Neuronal stem cell (in vitro differentiated cells): Measurements from ENCODE around the gene NELL1.
A peak's percentile ranks its signal among the peaks of the same experiment; 100 is the strongest.

Experiments used
- DNase-seq: peaks from one replicate; pipeline ENCODE4 v3.0.0-alpha.2; 2013; ENCODE audit warnings: low spot score
- H2AFZ ChIP-seq: one replicate; pipeline ENCODE4 v1.6.1; 2013; ENCODE audit warnings: mild to moderate bottlenecking, low read length, inconsistent platforms
- H2AK5ac ChIP-seq: 2 replicates; pipeline ENCODE4 v1.6.1; 2013; ENCODE audit warnings: low read depth, mild to moderate bottlenecking, inconsistent platforms, low read length, moderate library complexity, mixed read lengths
- H2BK120ac ChIP-seq: 2 replicates; pipeline ENCODE4 v1.6.1; 2013; ENCODE audit warnings: low read depth, mild to moderate bottlenecking, inconsistent platforms, low read length, moderate library complexity, mixed read lengths
- H2BK12ac ChIP-seq: one replicate; pipeline ENCODE4 v1.6.1; 2013; ENCODE audit warnings: low read length, inconsistent platforms
- H2BK15ac ChIP-seq: 2 replicates; pipeline ENCODE4 v1.6.1; 2013; ENCODE audit warnings: mild to moderate bottlenecking, low read length, inconsistent platforms, mixed read lengths
- H2BK5ac ChIP-seq: one replicate; pipeline ENCODE4 v1.6.1; 2013; ENCODE audit warnings: inconsistent platforms, mild to moderate bottlenecking, low read length, moderate library complexity
- H3K14ac ChIP-seq: one replicate; pipeline ENCODE4 v1.6.1; 2013; ENCODE audit warnings: low read length, inconsistent platforms
- H3K18ac ChIP-seq: 2 replicates; pipeline ENCODE4 v1.6.1; 2013; ENCODE audit warnings: low read length, inconsistent platforms
- H3K23ac ChIP-seq: 2 replicates; pipeline ENCODE4 v1.6.1; 2013; ENCODE audit warnings: low read depth, mild to moderate bottlenecking, mixed read lengths, low read length, inconsistent platforms; ENCODE audit not compliant: poor library complexity
- H3K27ac ChIP-seq: replicated peaks from 3 replicates; pipeline ENCODE4 v1.5.1; 2013; ENCODE audit warnings: low read length, inconsistent platforms
- H3K27me3 ChIP-seq, 3 experiments: 2 replicates each; pipeline ENCODE4 v1.6.1; 2013; ENCODE audit warnings: low read length in 3 of 3, mild to moderate bottlenecking in 2 of 3, inconsistent platforms in 1 of 3, low read depth in 1 of 3, mixed read lengths in 1 of 3, moderate library complexity in 1 of 3; ENCODE audit not compliant: control insufficient read depth in 3 of 3, insufficient read depth in 3 of 3
- H3K36me3 ChIP-seq, 2 donors: replicated peaks in 1 of 2; 2 replicates each; pipeline ENCODE4 v1.6.1; 2013; ENCODE audit warnings: low read length in 2 of 2; ENCODE audit not compliant: control insufficient read depth in 2 of 2, insufficient read depth in 2 of 2
- H3K4ac ChIP-seq: 2 replicates; pipeline ENCODE4 v1.6.1; 2013; ENCODE audit warnings: inconsistent platforms, mild to moderate bottlenecking, low read length, moderate library complexity
- H3K4me1 ChIP-seq, 2 donors: 1 replicate in 1 of 2; 2 replicates in 1 of 2; pipeline ENCODE4 v1.6.1; 2013; ENCODE audit warnings: low read length in 2 of 2, low read depth in 1 of 2; ENCODE audit not compliant: control insufficient read depth in 2 of 2, insufficient read depth in 1 of 2
- H3K4me2 ChIP-seq: one replicate; pipeline ENCODE4 v1.6.1; 2013; ENCODE audit warnings: mild to moderate bottlenecking, low read length, inconsistent platforms; ENCODE audit not compliant: insufficient read depth, poor library complexity, severe bottlenecking
- H3K4me3 ChIP-seq, 2 donors: 2 replicates each; pipeline ENCODE4 v1.5.1; 2013; ENCODE audit warnings: low read length in 2 of 2, mild to moderate bottlenecking in 2 of 2, inconsistent platforms in 1 of 2, moderate library complexity in 1 of 2
- H3K79me1 ChIP-seq: one replicate; pipeline ENCODE4 v1.6.1; 2013; ENCODE audit warnings: low read depth, mild to moderate bottlenecking, inconsistent platforms, low read length, moderate library complexity
- H3K9ac ChIP-seq: one replicate; pipeline ENCODE4 v1.6.1; 2013; ENCODE audit warnings: mild to moderate bottlenecking, low read depth, low read length, inconsistent platforms; ENCODE audit not compliant: poor library complexity
- H3K9me3 ChIP-seq, 2 donors: replicated peaks in 1 of 2; 2 replicates each; pipeline versions ENCODE3 to v1.6.1; 2013; ENCODE audit warnings: low read length in 2 of 2, mild to moderate bottlenecking in 2 of 2, inconsistent platforms in 1 of 2, low read depth in 1 of 2, mixed read lengths in 1 of 2, moderate library complexity in 1 of 2; ENCODE audit not compliant: control insufficient read depth in 2 of 2, insufficient read depth in 1 of 2
- H4K8ac ChIP-seq: one replicate; pipeline ENCODE4 v1.6.1; 2013; ENCODE audit warnings: low read depth, mild to moderate bottlenecking, inconsistent platforms, low read length, moderate library complexity
- H4K91ac ChIP-seq: one replicate; pipeline ENCODE4 v1.6.1; 2013; ENCODE audit warnings: low read length, low read depth, mild to moderate bottlenecking, inconsistent platforms; ENCODE audit not compliant: poor library complexity
- WGBS, 2 donors: extraction: QIAGEN DNeasy Blood & Tissue Kit; methylation state at CpG; one replicate each; pipeline ENCODE4 v1.1.7; 2013; ENCODE audit warnings: missing lambda C conversion rate in 2 of 2, mixed read lengths in 1 of 2; ENCODE audit not compliant: insufficient read length in 2 of 2, insufficient replicate concordance in 1 of 2; ENCODE audit errors: extremely low coverage in 2 of 2; 5-methylcytosine and 5-hydroxymethylcytosine counted together

Gene NELL1

DNA sequence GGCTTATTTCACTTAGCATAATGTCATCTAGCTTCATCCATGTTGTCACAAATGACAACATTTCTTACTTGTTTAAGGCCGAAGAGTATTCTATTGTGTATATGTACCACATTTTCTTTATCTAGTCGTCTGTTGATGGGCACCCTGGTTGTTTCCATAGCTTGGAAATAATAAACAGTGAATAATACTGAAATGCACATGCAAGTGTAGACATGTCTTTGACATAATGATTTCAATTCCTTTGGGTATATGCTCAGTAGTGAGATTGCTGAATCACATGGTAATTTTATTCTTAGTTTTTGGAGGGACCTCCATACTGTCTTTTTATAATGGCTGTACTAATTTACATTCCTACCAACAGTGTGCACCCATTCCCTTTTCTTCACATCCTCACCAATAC, 508.0 kb downstream of the NELL1 start:
- no peak overlapping the region for H4K8ac ChIP-seq
- H2BK120ac ChIP-seq: no peak overlapping the region
- H3K9ac ChIP-seq: no peak overlapping the region
- no peak for DNase-seq
- H3K36me3 ChIP-seq: no peaks in the 10 kb centered on the region
- no peak overlapping the region for H3K4ac ChIP-seq
- H2BK15ac ChIP-seq: no peak overlapping the region
- H3K27me3 ChIP-seq: no peaks in the 10 kb centered on the region
- H3K4me1 ChIP-seq: no peaks in the 10 kb centered on the region
- H3K4me3 ChIP-seq: no peak overlapping the region
- H2AFZ ChIP-seq: no peak overlapping the region
- H3K4me2 ChIP-seq: no peak overlapping the region
- H3K23ac ChIP-seq: no peak overlapping the region
- H4K91ac ChIP-seq: no peak overlapping the region
- H3K9me3 ChIP-seq: no peaks in the 10 kb centered on the region
- no peak overlapping the region for H3K27ac ChIP-seq
- H3K18ac ChIP-seq: no peak overlapping the region
- H2AK5ac ChIP-seq: no peak overlapping the region
- H3K79me1 ChIP-seq: no peaks in the 10 kb centered on the region
- H2BK5ac ChIP-seq: no peak overlapping the region
- no CpG with 5 or more reads among the region's 2 CpGs for WGBS, 2 donors
- H3K14ac ChIP-seq: no peak overlapping the region
- no peak overlapping the region for H2BK12ac ChIP-seq

DNA sequence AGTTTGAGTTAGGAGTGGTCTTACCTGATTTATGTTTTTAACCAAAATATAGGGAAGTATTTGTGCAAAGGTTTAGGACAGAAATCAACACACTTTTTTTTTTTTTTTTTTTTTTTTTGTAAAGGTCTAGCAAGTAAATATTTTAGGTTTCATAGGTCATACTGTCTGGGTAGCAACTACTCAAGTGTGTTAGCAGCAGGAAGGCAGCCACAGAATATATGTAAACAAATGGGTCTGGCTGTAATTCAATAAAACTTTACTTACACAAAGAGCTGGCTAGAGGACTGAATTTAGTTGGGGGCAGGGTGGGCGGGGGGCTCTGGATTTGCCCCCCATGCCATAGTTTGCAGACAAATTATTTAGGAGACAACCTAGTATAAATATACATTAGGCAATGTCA, 510.4 kb downstream of the NELL1 start:
- Histone ChIP-seq H2AK5ac (no peak overlapping the region), H3K4me3 (no peak overlapping the region), H3K4ac (no peak overlapping the region), H2AFZ (no peak overlapping the region), H3K9ac (no peak overlapping the region), H2BK5ac (no peak overlapping the region), H3K9me3 (no peaks in the 10 kb centered on the region), H3K4me2 (no peak overlapping the region), H3K27ac (no peak overlapping the region), H3K36me3 (no peaks in the 10 kb centered on the region), H3K27me3 (no peaks in the 10 kb centered on the region), H2BK12ac (no peak overlapping the region), H3K4me1 (no peaks in the 10 kb centered on the region), H3K14ac (no peak overlapping the region), H3K18ac (no peak overlapping the region), H4K91ac (no peak overlapping the region), H2BK120ac (no peak overlapping the region), H3K79me1 (no peaks in the 10 kb centered on the region), H4K8ac (no peak overlapping the region), H2BK15ac (no peak overlapping the region), H3K23ac (no peak overlapping the region)
- no peak for DNase-seq
- WGBS, 2 donors: no CpG with 5 or more reads among the region's 1 CpG

DNA sequence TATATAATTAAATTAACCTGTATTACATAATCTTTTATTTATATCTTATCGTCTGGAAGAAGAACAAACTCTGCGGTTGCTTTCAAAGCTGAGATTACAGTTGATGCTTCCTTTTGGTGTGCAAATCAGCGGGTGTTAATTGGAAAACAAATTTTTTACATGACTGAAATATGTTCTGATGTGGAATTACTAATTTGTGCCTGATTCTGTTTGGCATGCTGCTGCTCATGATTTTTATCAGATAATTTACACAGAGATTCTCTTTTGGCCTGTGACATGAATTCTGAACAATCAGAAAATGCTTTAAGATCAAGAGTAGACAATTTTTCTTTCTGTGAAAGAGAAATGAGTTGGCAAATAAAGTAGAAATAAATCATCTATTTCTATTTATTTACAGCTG, 510.8 kb downstream of the NELL1 start:
- Histone ChIP-seq H4K91ac (no peak overlapping the region), H3K9ac (no peak overlapping the region), H3K9me3 (no peaks in the 10 kb centered on the region), H2AFZ (no peak overlapping the region), H3K4me1 (no peaks in the 10 kb centered on the region), H2BK12ac (no peak overlapping the region), H2BK120ac (no peak overlapping the region), H3K27ac (no peak overlapping the region), H3K4ac (no peak overlapping the region), H3K4me2 (no peak overlapping the region), H3K4me3 (no peak overlapping the region), H3K23ac (no peak overlapping the region), H3K18ac (no peak overlapping the region), H4K8ac (no peak overlapping the region), H2AK5ac (no peak overlapping the region), H2BK15ac (no peak overlapping the region), H3K27me3 (no peaks in the 10 kb centered on the region), H3K14ac (no peak overlapping the region), H2BK5ac (no peak overlapping the region), H3K36me3 (no peaks in the 10 kb centered on the region), H3K79me1 (no peaks in the 10 kb centered on the region)
- DNase-seq: no peak
- no CpG with 5 or more reads among the region's 3 CpGs for WGBS, 2 donors

DNA sequence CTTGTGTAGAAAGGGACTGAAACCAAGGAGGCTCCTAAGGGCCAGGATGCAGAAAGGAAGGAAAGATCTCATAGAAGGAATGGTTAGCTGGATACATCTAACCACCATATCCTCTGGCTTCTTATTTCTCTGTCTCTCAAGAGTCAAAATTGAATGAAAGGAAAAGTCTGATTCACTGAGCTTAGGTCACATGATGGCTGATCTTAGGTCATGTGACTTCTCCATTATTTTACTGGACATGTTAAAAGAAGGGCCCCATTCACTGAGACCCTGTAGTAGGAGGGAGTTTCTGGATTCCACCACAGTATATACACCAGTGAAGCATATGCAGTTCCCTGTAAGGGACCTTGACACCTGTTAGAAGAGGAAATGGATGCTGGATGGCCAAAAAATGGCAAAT, 516.6 kb downstream of the NELL1 start:
- no peak overlapping the region for H3K23ac ChIP-seq
- H3K4me1 ChIP-seq: no peaks in the 10 kb centered on the region
- no peaks in the 10 kb centered on the region for H3K79me1 ChIP-seq
- H2BK15ac ChIP-seq: no peak overlapping the region
- H2AFZ ChIP-seq: peak overlapping the region; percentile 41
- no peak overlapping the region for H3K9ac ChIP-seq
- H4K91ac ChIP-seq: no peak overlapping the region
- H4K8ac ChIP-seq: no peak overlapping the region
- H3K4me2 ChIP-seq: no peak overlapping the region
- no peak overlapping the region for H2BK12ac ChIP-seq
- H2BK5ac ChIP-seq: no peak overlapping the region
- no peak overlapping the region for H2BK120ac ChIP-seq
- DNase-seq: no peak
- no peak overlapping the region for H3K27ac ChIP-seq
- H3K4ac ChIP-seq: no peak overlapping the region
- H2AK5ac ChIP-seq: no peak overlapping the region
- H3K36me3 ChIP-seq: no peaks in the 10 kb centered on the region
- no peak overlapping the region for H3K14ac ChIP-seq
- no peak overlapping the region for H3K4me3 ChIP-seq
- no peak overlapping the region for H3K18ac ChIP-seq
- no peaks in the 10 kb centered on the region for H3K27me3 ChIP-seq
- no peaks in the 10 kb centered on the region for H3K9me3 ChIP-seq
